Measurements from ENCODE around the gene TAOK2.

TAOK2 gene

DNA sequence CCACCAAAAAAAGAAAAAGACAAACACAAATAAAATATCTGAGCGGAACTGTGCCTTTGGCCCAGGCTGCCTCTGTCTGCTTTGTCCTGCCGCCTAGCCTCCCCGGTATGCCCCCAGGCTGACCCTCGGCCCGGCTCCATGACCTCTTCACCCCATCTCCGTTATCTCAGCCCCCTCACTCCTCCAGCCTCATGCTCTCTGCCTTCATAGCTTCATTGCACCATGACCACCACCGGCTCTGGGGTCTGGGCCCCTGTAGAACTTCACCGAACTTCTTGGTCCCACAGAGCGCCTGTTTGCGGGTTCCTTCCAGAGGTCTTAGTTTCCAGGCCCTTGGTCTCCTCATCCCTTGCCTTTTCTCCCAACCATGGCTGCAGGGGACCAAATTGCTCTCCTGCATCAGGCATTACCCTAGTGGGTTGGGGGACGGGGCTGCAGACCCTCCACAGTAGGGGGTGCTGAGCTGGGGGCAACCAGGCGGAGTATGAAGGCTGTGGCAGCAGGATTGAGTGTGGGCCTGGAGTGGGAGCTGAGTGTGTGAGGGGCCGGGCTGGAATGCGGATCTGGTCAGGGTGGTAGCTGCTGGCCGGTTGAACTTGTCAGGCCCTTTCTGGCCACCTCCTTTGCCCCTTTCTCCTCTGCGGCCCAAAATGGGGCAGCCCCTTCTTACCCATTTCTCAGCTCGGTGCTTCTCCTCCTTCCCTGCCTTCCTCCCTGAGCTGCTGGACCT, 14.8 kb downstream of the TAOK2 start:
- no peak for DNase-seq

DNA sequence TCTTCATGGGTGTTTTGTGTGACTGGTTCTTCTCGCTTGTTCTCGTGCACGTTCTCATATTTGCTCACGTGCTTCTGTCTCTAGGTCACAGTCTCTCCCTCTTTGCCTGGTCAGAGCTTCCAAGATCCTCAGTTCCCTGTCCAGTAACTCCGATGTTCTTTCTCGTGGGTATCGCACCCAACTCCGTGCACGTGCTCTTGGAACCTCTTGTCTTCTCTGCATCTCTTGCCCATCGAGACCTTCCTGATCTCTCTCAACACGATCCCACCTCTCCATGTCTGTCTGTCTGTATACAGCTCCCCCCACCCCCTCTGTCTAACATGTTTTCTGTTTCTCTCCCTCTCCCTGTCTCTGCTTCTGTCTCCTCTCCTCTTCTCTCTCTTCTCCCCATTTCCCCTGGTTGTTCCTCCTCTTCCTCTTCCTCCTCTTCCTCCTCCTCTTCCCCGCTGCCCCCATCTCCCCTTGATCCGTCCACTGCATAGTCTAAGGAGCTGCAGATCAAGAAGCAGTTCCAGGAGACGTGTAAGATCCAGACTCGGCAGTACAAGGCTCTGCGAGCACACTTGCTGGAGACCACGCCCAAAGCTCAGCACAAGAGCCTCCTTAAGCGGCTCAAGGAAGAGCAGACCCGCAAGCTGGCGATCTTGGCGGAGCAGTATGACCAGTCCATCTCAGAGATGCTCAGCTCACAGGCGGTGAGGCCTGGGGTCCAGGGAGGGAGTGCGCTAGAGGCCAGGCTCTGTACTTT, 15.6 kb downstream of the TAOK2 start:
- DNase-seq: no peak

DNA sequence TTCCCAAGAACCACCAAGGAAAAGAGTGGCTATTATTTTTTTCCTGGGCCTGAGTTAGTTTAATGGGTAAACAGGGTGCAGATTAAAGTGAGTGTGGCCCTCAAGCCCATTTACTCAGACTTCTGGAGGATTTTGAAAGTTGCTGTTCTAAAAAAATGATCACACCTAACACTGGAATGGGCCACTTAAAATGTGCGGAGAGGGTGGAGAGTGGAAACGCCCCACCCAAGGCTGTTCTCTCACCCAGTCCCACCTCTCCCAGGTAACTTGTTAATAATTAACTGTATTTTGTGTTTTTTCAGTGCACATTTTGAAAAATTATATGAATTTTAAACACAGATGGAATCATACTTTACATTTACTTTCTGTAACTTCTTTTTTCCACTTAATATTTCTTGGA, 16.4 kb downstream of the TAOK2 start:
- no peak for DNase-seq

DNA sequence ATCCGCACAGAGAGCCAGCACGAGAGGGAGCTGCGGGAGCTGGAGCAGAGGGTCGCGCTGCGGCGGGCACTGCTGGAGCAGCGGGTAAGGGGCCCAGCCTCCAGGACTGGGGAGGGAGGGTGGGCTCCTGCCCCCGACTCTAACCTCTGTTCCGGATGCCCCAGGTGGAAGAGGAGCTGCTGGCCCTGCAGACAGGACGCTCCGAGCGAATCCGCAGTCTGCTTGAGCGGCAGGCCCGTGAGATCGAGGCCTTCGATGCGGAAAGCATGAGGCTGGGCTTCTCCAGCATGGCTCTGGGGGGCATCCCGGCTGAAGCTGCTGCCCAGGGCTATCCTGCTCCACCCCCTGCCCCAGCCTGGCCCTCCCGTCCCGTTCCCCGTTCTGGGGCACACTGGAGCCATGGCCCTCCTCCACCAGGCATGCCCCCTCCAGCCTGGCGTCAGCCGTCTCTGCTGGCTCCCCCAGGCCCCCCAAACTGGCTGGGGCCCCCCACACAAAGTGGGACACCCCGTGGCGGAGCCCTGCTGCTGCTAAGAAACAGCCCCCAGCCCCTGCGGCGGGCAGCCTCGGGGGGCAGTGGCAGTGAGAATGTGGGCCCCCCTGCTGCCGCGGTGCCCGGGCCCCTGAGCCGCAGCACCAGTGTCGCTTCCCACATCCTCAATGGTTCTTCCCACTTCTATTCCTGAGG, 17.4 kb downstream of the TAOK2 start:
- DNase-seq: no peak

DNA sequence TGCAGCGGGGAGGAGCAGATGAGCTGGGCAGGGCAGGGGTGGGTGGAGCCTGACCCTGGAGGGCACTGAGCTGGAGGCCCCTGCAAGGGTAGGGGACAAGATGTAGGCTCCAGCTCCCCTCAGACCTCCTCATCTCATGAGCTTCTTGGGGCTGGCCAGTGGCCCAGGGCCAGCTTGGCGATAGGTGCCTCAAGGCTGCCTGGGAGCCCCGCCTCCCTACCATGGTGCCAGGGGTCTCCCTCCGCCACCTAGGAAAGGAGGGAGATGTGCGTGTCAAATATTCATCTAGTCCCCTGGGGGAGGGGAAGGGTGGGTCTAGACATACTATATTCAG, 17.9 kb downstream of the TAOK2 start:
- DNase-seq: no peak

DNA sequence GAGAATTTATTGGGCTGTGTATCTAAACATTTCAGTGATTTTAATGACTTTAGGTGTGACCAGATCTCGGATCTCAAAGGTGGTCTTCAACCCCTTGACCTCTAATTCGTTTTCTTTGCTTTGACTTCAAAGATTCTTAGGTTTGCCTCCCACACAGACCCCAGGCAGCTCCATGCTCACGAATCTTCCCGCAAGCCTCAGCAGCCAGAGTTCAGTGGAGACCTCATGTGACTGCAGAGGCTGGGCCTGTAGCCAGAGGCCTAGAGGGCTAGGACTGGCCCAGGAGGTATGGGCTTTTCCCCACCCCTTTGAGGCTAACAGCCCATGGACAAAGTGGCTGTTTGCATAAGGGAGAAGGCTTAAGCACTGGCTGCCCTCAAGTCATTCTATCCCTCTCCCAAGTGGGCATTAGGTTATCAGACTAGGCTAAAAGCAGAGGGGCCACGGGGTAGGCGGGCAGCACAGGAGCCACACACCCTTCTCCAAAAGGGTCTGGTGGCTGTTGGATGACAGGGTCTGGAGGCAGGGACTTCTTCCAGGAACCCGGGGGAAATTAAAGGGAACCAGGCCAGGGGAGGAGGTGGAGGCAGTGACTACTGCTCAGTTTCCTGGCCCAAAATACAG, 18.8 kb downstream of the TAOK2 start:
- DNase-seq: no peak

DNA sequence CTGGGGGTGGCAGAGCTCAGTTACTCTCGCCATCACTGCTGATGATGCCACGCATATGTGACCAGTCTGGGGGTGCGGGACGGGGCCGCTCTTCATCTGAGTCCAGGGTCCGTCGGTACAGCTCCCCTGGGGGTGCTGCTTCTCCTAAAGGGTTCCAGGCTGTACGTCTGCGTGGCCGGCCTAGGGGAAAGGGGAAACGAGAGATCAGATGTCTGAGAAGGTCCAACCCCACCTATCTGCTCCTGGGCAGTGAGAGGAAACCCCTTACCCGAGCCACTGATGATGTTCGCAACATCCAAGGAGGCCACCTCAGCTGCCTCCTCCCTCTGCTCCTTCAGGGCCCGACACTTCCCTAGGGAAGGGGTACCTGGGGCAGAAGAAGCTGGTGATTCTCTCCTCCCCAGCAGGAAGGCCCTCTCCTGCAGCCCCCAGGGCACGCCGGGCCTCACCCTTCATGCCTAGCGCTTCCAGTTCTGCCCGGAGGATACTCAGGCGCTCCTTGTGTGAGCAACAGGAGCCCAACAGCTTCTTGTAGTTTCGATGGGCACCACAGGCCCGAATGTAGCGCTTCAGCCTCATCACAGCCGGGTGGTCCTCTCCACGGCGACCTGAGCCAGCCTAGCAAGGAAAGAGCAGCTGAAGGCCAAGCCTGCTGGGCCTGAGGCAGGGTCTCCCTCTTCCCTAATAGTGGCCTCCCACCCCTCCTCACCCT, 19.7 kb downstream of the TAOK2 start:
- no peak for DNase-seq

DNA sequence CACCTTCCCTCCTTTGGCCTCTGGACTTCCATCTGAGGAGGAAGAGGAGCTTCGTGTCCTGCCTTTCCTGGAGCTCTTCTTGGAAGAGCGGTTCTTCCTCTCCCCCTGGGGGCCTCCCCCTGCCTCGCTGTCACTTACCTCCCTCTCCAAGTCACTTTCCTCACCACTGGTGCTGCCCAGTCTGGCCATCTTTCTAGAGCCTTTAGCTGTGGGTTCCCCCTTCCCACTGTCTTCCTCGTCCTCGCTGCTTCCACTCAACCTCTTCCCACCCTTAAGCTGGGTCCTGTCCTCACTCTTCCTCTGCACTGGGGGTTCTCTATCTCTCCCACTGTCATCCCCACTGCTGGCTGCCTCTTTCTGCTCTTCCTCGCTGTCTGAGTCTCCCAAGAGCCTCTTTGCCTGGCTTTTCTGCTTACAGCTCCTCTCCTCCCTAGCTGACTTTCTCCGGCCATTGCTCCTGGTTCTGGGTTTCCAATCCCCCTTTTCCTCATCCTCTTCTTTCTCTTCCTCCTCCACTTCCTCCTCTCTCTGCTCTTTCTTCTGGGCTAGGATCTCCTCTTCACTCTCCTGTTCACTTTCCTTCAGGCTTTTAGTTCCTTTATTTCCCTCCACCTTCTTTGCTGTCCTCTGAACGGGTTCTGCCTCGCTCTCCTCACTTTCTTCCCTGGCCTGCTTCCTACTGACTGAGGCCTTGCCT, 20.4 kb downstream of the TAOK2 start:
- no peak for DNase-seq

DNA sequence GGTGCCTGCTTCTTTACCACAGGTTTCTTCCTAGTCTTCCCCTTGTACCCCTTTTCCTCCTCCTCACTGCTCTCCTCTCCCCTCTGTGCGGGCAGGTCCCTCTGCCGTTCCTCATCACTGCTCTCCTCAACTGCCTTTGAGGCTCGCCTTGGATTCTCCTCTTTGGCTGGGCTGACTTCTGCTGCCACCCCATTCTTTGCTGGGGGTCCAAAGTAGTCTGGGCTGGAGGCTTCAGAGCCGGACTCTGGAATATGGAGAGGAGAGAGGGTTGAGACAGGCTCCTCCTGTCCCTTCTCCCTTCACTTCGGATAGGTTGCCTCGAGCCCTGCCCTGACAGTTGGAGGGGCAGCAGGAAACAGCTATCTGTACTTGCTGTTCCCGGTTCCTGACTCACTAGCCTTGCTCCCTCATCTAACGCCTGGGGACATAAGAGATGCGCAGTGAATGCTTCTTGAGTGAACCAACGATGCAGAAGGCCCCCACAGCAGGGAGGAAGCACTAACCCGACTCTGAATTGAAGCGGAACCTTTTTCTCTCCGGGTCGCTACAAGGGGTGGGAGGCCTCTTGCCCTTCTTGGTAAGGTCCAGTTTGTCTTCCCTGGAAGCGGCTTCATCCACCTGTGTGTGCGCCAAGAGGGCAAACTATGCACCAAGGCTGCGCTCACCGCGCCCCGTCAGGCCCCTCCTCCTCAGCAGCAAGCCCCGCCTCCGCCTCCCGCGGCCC, 21.1 kb downstream of the TAOK2 start:
- peak; percentile 26 for DNase-seq

DNA sequence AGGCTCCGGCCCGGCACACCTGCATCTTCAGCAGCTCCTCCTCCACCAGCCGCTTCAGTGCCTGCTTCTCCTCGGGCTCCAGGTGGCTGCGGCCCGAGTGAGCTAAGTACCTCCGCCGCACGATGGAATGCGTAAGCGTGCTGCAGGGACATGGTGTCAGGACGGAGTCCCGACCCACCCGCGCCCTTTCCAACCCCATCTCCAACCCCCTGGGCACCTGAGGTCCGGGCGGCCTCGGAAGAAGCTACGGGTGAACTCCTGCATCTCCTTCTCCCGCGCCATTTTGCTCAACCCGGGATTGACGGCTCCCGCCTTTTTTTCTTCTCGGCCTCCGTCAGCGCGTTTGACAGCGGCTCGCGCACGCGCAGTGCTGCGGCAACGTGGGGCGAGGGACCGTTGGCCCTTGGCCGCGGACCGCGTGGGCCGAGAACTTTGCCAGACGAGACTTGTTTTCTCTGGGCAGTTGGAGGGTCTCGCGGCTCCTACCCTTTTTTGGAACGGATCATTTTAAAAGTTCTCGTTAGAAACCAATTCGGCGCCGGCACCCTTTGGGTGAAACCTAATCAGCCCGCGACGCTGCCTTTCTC, 21.7 kb downstream of the TAOK2 start, which contains the start of gene HIRIP3:
Gene HIRIP3 (minus strand): TSS at position 294 of the 587 bp plus-strand sequence. CDS start 12 bp downstream, at position 282.
- DNase-seq: peak; percentile 82

DNA sequence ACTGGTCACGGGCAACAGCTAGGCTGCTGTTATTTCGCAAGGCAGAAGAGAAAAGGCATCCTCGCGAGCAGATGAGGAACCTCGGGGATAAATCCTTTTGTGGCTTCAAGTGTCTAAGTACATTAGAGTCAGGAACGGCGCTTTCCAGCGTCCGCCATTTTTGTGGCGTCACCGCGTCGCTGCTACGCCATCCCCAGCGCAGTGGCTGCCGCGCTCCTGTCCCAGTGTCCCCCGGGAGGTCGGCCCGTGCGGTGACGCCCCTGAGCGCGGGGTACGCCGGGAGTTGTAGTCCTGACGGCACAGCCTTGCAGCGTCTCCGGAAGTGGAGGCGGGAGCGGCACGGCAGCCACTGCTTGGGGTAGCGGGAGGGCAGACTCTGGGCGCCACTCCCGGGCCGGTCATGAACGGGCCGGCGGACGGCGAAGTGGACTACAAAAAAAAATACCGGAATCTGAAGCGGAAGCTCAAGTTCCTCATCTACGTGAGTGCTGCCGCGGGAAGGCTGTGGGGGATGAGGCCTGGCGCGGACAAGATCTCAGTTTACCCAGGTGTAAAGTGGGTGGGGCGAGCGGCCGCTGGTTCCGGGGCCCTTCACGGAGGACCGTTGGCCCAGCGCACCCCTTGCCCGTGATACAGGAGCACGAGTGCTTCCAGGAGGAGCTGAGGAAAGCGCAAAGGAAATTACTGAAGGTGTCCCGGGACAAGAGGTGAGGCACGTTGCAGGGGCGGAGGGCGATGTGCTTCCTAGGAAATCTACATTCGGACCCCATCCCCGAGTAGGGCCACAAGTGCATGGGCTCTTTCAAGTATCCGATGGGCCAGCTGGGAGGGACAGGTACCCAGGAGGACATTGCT, 22.5 kb downstream of the TAOK2 start, which contains the start of gene INO80E:
Gene INO80E (plus strand): TSS at position 331 of the 855 bp plus-strand sequence. CDS start 70 bp downstream, at position 401.
- DNase-seq: peak; percentile 95

DNA sequence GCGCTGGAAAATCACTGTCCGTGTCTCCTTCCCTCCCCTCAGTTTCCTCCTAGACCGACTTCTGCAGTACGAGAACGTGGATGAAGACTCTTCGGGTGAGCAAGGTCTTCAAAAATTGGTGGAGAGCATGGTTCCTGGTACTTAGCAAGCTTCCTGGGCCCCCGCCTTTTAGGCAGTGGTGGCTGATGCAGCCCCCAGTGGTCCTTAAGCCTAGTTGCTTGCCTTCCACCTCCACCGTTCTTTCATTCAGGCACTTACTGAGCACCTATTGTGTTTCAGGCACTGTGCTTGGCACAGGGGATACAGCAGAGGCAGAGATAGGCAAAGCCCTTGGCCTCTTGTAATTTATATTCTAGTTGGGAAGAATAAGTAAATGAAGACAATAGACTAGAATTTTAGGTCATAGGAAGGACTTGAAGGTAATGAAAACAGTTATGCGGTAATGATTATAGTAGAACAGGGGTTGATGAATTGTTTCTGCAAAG, 23.1 kb downstream of the TAOK2 start:
- DNase-seq: no peak

DNA sequence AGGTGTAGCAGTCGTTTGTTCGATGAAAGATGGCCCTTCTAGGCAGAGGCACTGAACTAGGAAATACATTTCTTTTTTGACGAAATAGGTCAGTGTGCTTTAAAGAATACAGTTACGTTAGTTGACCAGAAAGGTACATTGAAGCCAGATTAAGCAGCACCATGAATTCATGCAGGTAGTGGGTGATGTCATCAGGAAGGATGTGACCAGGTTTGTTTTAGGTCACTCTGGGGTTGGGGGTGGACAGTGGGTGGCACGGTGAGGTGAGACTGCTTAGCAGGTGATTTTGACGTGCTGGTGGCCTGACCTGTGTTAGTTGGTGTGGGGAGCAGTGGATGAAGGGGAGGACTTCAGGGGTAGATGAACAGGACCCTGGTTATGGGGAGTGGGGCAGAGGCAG, 25.9 kb downstream of the TAOK2 start:
- no peak for DNase-seq

DNA sequence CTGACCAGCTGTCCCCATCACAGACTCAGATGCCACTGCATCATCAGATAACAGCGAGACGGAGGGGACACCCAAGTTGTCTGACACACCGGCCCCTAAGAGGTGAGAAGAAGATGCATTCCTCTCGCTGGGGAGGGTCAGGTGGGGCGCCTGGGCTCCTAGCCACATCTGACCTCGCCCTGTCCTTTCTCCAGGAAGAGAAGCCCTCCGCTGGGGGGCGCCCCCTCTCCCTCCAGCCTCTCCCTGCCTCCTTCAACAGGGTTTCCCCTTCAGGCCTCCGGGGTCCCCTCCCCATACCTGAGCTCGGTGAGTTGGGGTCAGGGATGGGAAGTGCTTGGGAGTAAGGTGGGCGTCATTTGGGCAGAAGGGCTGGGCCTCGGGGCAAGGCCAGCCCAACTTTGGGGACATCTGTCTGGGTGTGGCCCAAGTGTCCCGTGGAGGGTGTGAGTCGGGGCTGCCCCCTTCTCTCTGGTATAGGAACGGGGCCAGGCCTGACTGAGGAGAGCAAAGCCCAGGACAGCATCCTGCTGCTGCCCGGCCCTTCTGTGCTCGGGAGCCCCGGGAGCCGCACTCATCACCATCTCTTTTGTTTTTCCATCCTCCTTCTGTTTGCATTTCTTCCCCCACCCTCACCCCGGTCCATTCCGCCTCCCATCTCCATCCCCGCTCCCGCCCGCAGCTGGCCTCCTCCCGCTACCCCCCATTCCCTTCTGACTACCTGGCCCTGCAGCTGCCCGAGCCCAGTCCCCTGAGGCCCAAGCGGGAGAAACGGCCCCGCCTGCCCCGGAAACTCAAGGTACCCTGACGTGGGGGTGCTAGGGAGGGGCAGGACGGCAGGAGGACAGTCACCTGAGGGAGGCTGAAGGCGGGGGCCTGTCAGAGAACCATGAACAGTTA, 27.3 kb downstream of the TAOK2 start:
- DNase-seq: no peak

DNA sequence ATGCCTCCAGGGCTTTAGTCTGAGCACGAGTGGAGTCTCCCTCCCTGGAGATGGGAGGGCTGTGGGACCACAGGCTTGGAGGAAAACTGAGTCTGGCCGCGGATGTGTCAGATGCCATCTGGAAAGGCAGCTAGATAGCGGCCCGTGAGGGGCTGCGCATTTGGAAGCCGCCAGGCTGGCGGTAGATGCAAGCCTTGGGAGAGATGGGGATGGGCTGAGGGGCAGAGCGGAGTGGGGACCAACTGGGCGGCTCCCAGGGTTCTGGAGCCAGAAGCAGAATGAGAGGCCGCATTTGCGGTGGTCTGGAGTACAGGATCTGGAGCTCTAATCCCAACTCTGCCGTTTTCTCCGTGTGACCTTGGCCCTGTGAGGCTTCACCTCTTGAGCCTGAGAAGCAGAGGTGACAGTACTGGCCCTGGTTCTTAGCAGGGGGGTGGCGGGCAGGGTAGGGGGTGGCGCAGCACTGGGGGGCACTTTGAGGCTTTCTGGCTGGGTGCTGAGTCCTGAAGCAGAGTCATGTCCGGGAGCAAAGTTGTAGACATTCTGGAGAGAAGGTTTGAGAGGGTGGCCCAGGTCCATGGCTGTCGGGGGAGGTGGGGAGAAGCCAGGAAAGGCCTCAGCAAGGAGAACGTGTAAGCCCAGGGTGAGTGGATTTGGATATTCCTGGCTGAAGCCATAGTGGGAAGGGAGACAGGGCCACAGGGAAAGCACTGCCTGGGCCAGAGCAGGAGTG, 29.1 kb downstream of the TAOK2 start:
- DNase-seq: no peak

DNA sequence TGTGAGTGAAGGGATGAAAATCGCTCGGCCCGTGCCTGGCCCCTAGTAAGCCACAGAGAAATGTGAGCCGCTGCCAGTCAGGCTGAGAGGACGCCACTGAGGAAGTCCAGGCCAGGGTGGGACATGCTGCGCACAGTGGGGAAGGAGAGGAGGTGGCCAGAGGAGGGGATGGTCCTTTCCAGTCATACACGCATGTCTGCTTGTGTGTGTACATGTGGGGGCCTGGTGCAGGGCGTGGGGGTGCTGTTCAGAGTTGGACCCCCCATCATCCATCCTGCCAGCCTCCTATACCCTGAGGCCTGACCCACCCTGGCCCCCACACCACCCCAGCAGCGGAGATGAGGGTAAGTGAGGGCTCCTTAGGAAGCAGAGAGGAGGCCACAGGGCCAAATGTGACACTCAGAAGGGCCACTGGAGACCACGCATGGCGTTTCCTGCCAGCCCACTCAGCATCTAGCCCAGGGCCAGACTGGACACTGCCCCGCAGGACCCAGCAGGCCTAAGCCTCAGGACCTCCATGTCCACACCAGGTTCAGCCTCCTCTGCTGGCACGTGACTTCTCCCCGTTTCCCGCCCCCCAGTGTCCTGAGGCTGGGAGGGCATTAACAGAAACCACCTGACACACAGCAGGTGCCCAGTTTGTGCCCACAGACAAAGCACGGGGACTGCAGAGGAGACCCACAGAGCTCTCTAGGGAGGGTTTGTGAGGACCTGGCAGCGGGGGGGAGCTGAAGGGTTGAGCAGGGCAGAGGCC, 30.2 kb downstream of the TAOK2 start:
- no peak for DNase-seq

DNA sequence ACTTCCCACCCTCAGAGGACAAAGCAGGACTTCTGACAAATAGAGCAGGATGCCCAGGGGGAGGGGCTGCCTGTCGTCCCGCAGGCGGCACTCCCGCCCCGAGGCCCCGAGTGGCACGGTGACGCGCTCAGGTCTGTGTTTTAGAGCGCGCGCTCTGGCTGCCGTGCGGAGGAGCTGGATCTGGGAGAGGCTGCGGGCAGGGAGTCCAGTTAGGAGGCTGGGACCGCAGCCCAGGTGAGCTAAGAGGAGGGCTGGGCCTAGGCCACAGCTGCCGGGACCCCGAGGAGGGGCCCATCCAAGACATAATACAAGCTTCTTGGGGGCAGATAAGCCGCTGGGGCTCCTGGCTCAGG, 30.7 kb downstream of the TAOK2 start:
- DNase-seq: no peak

Data from fibroblast of skin of abdomen (primary cell).